ENCODE measurements around the gene OTUB1.

GRCh38 chr11:64015510-64015909, 29.3 kb downstream of the OTUB1 start:
- TF ChIP-seq EZH2 (IDR thresholded peaks at IDR 0.05) (no peak), CTCF (IDR thresholded peaks at IDR 0.05) (no peak), EZH2phosphoT487 (IDR thresholded peaks at IDR 0.05) (no peak)
